Muscle of arm (tissue), 12 donors: Measurements from ENCODE around the gene RBM15. TPM values are rescaled to one million over a fixed set of nuclear protein-coding genes. Genes with fewer than 3 reads are reported as not detected.

Experiments
- DNase-seq: peaks from one replicate; pipeline ENCODE4 v3.0.0-alpha.2; 2013
- polyA plus RNA-seq, 12 donors: library from polyadenylated mRNA; unstranded; fragments of 120-200 nt; gene quantifications; one replicate each; pipeline ENCODE4 v1.2.1, GENCODE V29; 2013; ENCODE audit not compliant: insufficient read length in 12 of 12

The RBM15 gene
- polyA plus RNA-seq, 12 donors: 7.2 to 9.6 (median 8.4) TPM; not detected in 1

DNA sequence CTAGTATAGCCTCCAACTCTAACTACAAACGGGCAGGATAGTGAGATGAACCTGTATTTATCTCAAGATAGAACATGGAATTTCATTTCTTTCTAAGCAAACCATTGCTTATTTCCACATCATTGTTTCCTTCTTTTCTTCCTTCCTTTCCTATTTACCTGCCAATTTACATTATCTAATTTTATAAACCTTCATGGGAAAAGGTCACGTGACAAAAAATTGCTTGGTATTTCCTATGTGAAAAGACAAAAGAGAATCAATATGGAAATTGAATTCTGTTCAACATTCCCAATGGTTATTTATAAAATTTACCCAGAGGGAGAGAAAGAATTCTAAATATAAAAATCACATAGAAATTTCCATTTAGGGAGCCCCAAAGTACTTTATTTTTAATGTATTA lies 22.4 kb upstream of the RBM15 start:
- no peak for DNase-seq

DNA sequence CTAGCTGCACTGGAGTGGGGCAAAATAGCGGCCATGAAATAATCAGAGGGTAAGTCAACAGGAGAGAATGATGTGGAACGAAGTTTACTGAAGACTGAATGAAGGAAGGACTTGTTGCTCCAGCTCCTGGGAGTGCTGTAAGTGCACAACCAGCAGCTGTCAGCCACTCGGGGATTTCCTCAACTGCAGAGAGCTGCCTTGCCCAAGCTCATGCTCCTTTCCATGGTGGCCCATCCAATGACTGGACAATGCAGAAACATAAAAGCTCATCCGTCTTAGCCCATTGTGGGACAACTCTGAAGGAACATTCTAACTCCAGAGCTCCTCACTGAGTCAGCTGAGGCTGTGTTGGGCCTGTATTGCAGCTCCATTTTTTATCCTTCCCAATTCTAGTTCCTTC lies 21.1 kb upstream of the RBM15 start:
- DNase-seq: no peak

GRCh38 chr1:110319332-110320167 lies 19.6 kb upstream of the RBM15 start:
- DNase-seq: no peak

DNA sequence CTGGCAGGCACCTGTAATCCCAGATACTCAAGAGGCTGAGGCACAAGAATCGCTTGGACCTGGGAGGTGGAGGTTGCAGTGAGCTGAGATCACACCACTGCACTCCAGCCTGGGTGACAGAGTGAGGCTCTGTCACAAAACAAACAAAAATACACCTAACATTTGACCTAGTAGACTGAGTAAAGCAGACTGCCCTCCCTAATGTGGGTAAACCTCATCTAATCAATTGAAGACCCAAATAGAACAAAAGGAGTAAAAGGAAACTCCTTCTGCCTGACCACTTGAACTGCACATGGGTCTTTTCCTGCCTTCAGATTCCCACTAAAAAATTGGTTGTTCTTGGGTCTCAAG lies 19.0 kb upstream of the RBM15 start:
- DNase-seq: no peak

GRCh38 chr1:110321045-110321444 lies 18.1 kb upstream of the RBM15 start:
- DNase-seq: no peak

DNA sequence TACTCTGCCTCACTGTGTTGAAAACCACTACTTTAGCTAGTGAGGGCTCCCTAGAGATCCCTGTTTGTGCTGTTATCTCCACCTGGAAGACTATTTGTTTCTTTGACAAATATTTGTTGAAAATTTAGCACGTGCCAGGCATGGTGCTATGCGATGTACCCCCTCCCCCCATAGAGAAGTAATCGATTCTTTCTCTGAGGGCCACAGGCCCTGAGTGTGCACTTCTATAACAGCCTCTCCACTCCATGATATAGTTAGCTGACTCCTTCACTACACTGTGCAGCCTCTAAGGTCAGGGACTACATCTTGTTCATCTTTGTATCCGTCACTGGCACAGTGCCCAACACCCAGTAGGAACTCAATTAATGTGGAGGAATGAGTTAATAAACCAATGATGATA lies 17.3 kb upstream of the RBM15 start:
- no peak for DNase-seq

GRCh38 chr1:110324667-110325066 lies 14.5 kb upstream of the RBM15 start:
- DNase-seq: no peak

DNA sequence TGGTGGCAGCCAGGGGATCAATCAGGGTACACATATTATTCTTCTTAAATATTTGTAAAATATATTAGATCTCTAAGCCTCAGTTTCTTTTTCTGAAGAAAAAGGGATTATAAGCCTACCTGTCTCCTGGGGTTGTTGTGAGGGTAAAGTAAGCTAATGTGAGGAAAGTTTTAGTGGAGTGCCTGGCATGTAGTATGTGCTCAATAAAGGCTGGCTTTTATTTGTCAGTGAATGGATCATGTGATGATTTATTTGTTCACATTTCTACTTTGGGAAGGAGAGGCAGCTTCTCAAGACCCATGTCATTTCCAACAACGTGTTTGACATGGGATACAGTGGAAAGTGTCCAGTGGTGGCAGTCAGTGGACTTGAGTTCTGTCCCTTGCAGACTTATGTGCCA lies 12.4 kb upstream of the RBM15 start:
- DNase-seq: no peak

GRCh38 chr1:110328274-110328673 lies 10.9 kb upstream of the RBM15 start:
- no peak for DNase-seq

- DNase-seq: no peak
Measured at GRCh38 chr1:110328700-110329099, 10.5 kb upstream of the RBM15 start.

GRCh38 chr1:110335265-110335664 lies 3.9 kb upstream of the RBM15 start:
- DNase-seq: no peak

GRCh38 chr1:110336300-110337039 lies 2.7 kb upstream of the RBM15 start:
- no peak for DNase-seq

GRCh38 chr1:110337704-110338308 lies 1.4 kb upstream of the RBM15 start:
- no peak for DNase-seq

DNA sequence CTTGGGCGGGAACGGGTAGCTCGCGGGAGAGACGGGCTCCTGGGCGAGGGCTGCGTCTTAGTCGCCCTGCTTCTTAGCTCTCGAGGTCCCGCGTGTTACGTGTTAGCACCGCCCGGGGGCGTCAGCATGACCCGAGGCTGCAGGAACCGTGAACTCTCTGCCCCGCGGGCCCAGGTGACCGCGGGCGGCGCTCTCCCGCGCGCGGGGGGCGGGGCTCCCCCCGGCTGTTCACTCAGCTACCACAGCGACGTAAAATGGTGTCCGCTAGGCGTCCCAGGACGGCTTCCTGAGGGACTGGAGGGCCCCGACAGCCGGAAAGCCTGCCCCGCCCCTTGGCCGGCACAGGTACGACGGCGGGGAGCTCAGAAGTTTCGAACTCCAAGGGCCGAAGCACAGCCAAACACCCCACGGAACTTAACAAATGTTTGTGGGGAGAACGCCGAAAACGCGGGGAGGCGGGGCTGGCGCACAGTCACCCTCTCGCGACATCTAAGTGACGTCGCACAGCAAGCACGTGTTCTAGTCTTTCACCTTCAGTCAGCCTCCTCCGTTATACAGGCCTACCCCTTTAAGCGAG lies 780 bp upstream of the RBM15 start:
- DNase-seq: no peak

DNA sequence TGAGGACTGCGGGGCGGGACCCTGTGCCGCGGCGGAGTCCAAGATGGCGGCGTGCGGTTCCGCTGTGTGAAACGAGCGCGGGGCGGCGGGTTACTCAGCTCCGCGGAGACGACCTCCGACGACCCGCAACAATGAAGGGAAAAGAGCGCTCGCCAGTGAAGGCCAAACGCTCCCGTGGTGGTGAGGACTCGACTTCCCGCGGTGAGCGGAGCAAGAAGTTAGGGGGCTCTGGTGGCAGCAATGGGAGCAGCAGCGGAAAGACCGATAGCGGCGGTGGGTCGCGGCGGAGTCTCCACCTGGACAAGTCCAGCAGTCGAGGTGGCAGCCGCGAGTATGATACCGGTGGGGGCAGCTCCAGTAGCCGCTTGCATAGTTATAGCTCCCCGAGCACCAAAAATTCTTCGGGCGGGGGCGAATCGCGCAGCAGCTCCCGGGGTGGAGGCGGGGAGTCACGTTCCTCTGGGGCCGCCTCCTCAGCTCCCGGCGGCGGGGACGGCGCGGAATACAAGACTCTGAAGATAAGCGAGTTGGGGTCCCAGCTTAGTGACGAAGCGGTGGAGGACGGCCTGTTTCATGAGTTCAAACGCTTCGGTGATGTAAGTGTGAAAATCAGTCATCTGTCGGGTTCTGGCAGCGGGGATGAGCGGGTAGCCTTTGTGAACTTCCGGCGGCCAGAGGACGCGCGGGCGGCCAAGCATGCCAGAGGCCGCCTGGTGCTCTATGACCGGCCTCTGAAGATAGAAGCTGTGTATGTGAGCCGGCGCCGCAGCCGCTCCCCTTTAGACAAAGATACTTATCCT lies 430 bp downstream of the RBM15 start:
- peak; percentile 28 for DNase-seq

- no peak for DNase-seq
Measured at GRCh38 chr1:110340207-110340468, 961 bp downstream of the RBM15 start.

DNA sequence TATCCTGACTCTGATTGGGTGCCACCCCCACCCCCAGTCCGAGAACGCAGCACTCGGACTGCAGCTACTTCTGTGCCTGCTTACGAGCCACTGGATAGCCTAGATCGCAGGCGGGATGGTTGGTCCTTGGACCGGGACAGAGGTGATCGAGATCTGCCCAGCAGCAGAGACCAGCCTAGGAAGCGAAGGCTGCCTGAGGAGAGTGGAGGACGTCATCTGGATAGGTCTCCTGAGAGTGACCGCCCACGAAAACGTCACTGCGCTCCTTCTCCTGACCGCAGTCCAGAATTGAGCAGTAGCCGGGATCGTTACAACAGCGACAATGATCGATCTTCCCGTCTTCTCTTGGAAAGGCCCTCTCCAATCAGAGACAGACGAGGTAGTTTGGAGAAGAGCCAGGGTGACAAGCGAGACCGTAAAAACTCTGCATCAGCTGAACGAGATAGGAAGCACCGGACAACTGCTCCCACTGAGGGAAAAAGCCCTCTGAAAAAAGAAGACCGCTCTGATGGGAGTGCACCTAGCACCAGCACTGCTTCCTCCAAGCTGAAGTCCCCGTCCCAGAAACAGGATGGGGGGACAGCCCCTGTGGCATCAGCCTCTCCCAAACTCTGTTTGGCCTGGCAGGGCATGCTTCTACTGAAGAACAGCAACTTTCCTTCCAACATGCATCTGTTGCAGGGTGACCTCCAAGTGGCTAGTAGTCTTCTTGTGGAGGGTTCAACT lies 2.1 kb downstream of the RBM15 start:
- no peak for DNase-seq

GRCh38 chr1:110341872-110342331 lies 2.7 kb downstream of the RBM15 start:
- no peak for DNase-seq

DNA sequence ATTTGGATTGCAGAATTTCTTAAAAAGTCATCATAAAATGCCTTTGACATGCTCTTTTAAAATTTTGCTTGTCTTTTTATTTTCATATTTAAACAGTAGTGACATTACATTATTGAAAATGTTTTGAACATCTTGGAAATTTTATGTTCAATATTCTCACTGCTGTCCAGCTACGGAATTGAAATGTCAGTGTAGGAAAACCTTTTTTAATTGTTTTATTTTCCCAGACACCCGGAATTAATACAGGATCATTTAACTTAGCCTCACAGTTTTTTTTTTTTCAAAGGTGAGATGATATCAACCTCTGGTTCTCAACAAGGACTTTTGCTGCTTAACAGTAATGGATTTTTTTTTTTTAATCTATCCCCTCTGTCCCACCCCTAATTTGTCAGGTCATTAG lies 4.1 kb downstream of the RBM15 start:
- no peak for DNase-seq

GRCh38 chr1:110344152-110344551 lies 5.0 kb downstream of the RBM15 start:
- no peak for DNase-seq

- no peak for DNase-seq
Measured at GRCh38 chr1:110345480-110345879, 6.3 kb downstream of the RBM15 start.
